Hematopoietic multipotent progenitor cell (in vitro differentiated cells): ENCODE data around the gene PIGP. TPM values are rescaled to one million over a fixed set of nuclear protein-coding genes. Genes with fewer than 3 reads are reported as not detected.
"Not testable (repeated sequence)": the region's sequence is repeated elsewhere in the genome, so short reads cannot be mapped to it uniquely, and the experiment has no call there.

Experiments
- DNase-seq, 3 donors: peaks; one replicate each; pipeline ENCODE4 v3.0.0-alpha.2; 2011 to 2015; ENCODE audit warnings: low read depth in 2 of 3, low spot score in 2 of 3
- total RNA-seq: library from RNA; depleted of rRNA; stranded (reverse); fragments of >200 nt; gene quantifications from one replicate; pipeline ENCODE4 v1.2.3, GENCODE V29; 2012

PIGP gene
- total RNA-seq, 1 donor: 5.7 TPM

GRCh38 chr21:37076087-37076850 lies 3.4 kb upstream of the PIGP start:
- DNase-seq: no peak

- DNase-seq: no peak
Observed at GRCh38 chr21:37075214-37075770, 2.4 kb upstream of the PIGP start.

GRCh38 chr21:37074546-37074945 lies 1.7 kb upstream of the PIGP start:
- no peak for DNase-seq

GRCh38 chr21:37074197-37074510 lies 1.3 kb upstream of the PIGP start:
- DNase-seq: no peak

- peak; percentile 64 to 74 (median 65) for DNase-seq
Observed at GRCh38 chr21:37073417-37074196, 736 bp upstream of the PIGP start.

GRCh38 chr21:37072274-37072987 lies 440 bp downstream of the PIGP start:
- no peak for DNase-seq

- DNase-seq: no peak
Observed at GRCh38 chr21:37071561-37072273, 1.2 kb downstream of the PIGP start.

GRCh38 chr21:37065561-37066177 lies 7.2 kb downstream of the PIGP start:
- no peak for DNase-seq

- no peak for DNase-seq
Observed at GRCh38 chr21:37064841-37065240, 8.0 kb downstream of the PIGP start.

- DNase-seq: no peak
Observed at GRCh38 chr21:37063433-37063832, 9.4 kb downstream of the PIGP start.

- no peak for DNase-seq
Observed at GRCh38 chr21:37062593-37062935, 10.3 kb downstream of the PIGP start.

GRCh38 chr21:37061926-37062592 lies 10.8 kb downstream of the PIGP start:
- no peak for DNase-seq

- peak in 2 of 3 donors; percentile 40 to 49 for DNase-seq
Observed at GRCh38 chr21:37060296-37060695, 12.6 kb downstream of the PIGP start.

- DNase-seq: no peak
Observed at GRCh38 chr21:37059181-37059580, 13.7 kb downstream of the PIGP start.

GRCh38 chr21:37058261-37058660 lies 14.6 kb downstream of the PIGP start:
- peak in 1 of 3 donors; percentile 53 for DNase-seq

GRCh38 chr21:37057614-37058013 lies 15.3 kb downstream of the PIGP start:
- DNase-seq: no peak

GRCh38 chr21:37055271-37055855 lies 17.5 kb downstream of the PIGP start:
- no peak for DNase-seq

- DNase-seq: not testable (repeated sequence)
Observed at GRCh38 chr21:37049741-37050140, 23.1 kb downstream of the PIGP start.

- DNase-seq: no peak
Observed at GRCh38 chr21:37047079-37047478, 25.8 kb downstream of the PIGP start.
